Measurements from ENCODE around the gene TMC6. TPM values are rescaled to one million over a fixed set of nuclear protein-coding genes. Genes with fewer than 3 reads are reported as not detected.

The TMC6 gene
- total RNA-seq: 100 to 1,000 TPM; 483 to 511 TPM

GRCh38 chr17:78128551-78129350 is at the start of gene TMC6:
TMC6 (minus strand) TSS chr17:78128755; CDS start chr17:78126832, 1,923 bp downstream.

DNA sequence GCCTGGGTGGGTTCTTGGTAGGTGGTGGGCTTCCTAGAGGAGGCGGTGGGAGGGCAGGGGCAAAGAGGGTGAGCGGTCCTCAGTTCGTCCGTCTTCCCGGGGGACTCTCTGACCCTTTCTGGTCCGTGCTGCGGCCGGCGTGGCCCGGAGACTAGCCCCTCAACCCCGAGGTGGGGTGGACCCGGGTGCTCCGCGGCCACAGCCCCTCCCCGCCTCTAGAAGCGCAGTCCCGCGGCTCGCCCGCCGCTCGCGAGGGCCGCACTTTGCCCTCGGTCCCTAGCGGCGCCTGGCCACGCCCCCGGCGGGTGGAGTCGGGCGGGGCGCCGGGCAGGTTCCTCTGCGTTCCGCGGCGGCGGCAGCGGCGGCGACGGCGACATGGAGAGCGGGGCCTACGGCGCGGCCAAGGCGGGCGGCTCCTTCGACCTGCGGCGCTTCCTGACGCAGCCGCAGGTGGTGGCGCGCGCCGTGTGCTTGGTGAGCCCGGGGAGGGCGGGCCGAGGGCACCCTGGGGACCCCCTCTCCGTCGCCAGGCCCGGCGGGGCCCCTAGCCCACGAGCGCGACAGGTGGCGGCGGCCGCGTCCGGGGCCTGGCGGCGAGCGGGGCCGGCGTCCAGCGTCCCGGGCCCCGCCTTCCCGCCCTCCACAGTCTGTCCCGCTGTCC is 39.8 kb upstream of the TMC6 start, which contains the start of gene SYNGR2:
SYNGR2 (plus strand) TSS at position 340 of the 661 bp plus-strand sequence; CDS start at position 376, 36 bp downstream.

DNA sequence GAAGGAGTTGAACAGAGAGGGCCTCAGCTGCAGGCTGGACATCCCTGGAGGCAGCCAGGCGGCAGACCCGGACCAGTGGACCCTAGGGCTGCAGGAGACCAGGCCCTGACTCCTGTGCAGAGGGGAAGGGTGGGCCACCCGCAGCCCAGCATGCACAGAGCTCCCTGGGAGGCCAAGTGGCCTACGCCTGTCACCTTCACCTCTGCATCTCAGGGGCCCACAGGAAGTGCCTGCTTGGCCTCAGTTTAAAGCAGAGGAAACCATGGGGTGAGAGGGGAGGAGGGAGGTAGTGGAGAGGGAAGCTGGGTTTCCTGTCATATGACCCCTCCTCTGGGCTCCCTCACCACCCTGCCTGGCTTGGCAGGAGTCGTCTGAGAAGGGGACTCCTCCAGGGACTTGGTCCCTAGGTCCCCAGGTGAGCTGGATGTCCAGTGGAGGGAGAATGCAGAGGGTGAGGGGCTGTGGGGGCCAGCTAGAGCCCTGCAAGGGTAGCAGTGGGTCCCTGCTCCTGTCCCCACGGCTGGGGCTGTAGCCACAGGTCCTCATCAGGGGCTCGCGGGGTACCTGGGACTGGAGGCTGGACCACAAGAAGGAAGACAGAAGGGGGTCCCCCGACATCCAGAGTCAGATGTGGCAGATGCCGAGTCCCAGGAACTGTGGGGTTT is 2.0 kb upstream of the TMC6 start, which contains the start of gene TMC8:
TMC8 (plus strand) TSS at position 335 of the 665 bp plus-strand sequence. CDS start 818 bp downstream, outside the sequence.

Other genes with a start within 250 kb of the TMC6 start
- 10 to 100 TPM; 34.4 to 42.1 TPM for gene TNRC6C, start 170.1 kb downstream of the TMC6 start, total RNA-seq
- gene TMC8, start 2.0 kb upstream of the TMC6 start, total RNA-seq: 100 to 1,000 TPM; 421 to 447 TPM
- not detected for gene C17orf99, start 17.6 kb upstream of the TMC6 start, total RNA-seq
- 10 to 100 TPM; 61.5 to 61.8 TPM for gene SYNGR2, start 39.8 kb upstream of the TMC6 start, total RNA-seq
- gene TK1, start 58.3 kb upstream of the TMC6 start, total RNA-seq: 10 to 100 TPM; 83.4 to 86.8 TPM
- gene AFMID, start 58.6 kb upstream of the TMC6 start, total RNA-seq: 10 to 100 TPM; 13.8 to 14.4 TPM
- 10 to 100 TPM; 68.2 to 70.0 TPM for gene BIRC5, start 85.5 kb upstream of the TMC6 start, total RNA-seq
- gene TMEM235, start 102.9 kb upstream of the TMC6 start, total RNA-seq: not detected
- gene SOCS3, start 231.3 kb upstream of the TMC6 start, total RNA-seq: 10 to 100 TPM; 35.3 to 35.7 TPM
- 10 to 100 TPM; 68.5 to 69.4 TPM for gene PGS1, start 249.9 kb upstream of the TMC6 start, total RNA-seq

Measured in activated naive CD4-positive, alpha-beta T cell treated with anti-CD3 and anti-CD28 coated beads, Interleukin-2, amount 10 ng/mL, durations not matched to agents 5 hours and 36 hours (primary cell).